IMR-90 (cell line): ENCODE measurements around the gene MROH2B.

ENCODE experiments used
- BHLHE40 ChIP-seq: fragments of 150-350 bp; IDR thresholded peaks from 2 replicates; pipeline ENCODE4 v1.6.1; 2016; ENCODE audit warnings: mild to moderate bottlenecking, low read depth, low read length
- CHD1 ChIP-seq: IDR thresholded peaks from 2 replicates; pipeline ENCODE4 v1.6.1; 2012; ENCODE audit warnings: low read depth, low read length, improper control_type of control experiment
- ELK1 ChIP-seq: fragments of 150-350 bp; IDR thresholded peaks from 2 replicates; pipeline ENCODE4 v1.6.1; 2016; ENCODE audit warnings: low read depth, mild to moderate bottlenecking, low read length, moderate library complexity, borderline replicate concordance
- FOS ChIP-seq: fragments of 150-350 bp; IDR thresholded peaks from 2 replicates; pipeline ENCODE4 v1.6.1; 2016; ENCODE audit warnings: low read depth, low read length
- MAFK ChIP-seq: IDR thresholded peaks from 2 replicates; pipeline ENCODE4 v1.6.1; 2012; ENCODE audit warnings: low read depth, low read length, improper control_type of control experiment
- MXI1 ChIP-seq: IDR thresholded peaks from 2 replicates; pipeline ENCODE4 v1.6.1; 2012; ENCODE audit warnings: low read depth, mild to moderate bottlenecking, low read length, moderate library complexity, borderline replicate concordance
- NFE2L2 ChIP-seq: fragments of 150-350 bp; IDR thresholded peaks from 2 replicates; pipeline ENCODE4 v1.6.1; 2016; ENCODE audit warnings: low read depth, mild to moderate bottlenecking, low read length
- POLR2A ChIP-seq: IDR thresholded peaks from 2 replicates; pipeline ENCODE4 v1.6.1; 2012; ENCODE audit warnings: mild to moderate bottlenecking, low read depth, low read length
- SMC3 ChIP-seq: fragments of 150-350 bp; IDR thresholded peaks from 2 replicates; pipeline ENCODE4 v1.6.1; 2016; ENCODE audit warnings: low read depth, mild to moderate bottlenecking, antibody characterized with exemption, low read length, moderate library complexity
- TF ChIP-seq, protein P1 (sequence below): conservative IDR thresholded peaks from 2 replicates; pipeline ENCODE4 v1.5.1; 2012; ENCODE audit warnings: mild to moderate bottlenecking, low read depth, low read length, improper control_type of control experiment

DNA sequence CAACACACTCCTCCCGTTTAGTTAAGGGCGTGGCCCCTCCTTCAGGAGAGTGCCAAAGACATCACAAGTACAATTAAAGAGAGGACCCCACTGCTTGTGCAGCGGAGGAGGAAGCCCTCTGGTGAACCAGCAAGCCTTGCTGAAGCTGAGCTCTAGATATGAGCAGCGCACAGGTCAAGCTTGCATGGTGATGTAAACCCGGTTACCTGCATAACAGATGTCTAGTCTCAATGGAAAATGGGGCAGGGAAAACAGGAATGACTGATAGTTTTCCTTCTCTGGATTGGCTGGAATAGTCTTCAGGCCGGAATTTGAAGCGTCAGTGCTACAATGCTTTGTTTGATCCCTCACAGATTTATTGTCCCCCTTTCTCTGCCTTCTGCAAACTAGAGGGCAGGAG is 66.2 kb downstream of the MROH2B start:
- TF ChIP-seq MAFK (no peak), SMC3 (no peak), FOS (no peak), BHLHE40 (no peak), NFE2L2 (no peak), MXI1 (no peak), POLR2A (no peak), ELK1 (no peak), CHD1 (no peak)
- TF ChIP-seq, protein P1, sequence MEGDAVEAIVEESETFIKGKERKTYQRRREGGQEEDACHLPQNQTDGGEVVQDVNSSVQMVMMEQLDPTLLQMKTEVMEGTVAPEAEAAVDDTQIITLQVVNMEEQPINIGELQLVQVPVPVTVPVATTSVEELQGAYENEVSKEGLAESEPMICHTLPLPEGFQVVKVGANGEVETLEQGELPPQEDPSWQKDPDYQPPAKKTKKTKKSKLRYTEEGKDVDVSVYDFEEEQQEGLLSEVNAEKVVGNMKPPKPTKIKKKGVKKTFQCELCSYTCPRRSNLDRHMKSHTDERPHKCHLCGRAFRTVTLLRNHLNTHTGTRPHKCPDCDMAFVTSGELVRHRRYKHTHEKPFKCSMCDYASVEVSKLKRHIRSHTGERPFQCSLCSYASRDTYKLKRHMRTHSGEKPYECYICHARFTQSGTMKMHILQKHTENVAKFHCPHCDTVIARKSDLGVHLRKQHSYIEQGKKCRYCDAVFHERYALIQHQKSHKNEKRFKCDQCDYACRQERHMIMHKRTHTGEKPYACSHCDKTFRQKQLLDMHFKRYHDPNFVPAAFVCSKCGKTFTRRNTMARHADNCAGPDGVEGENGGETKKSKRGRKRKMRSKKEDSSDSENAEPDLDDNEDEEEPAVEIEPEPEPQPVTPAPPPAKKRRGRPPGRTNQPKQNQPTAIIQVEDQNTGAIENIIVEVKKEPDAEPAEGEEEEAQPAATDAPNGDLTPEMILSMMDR = no peak
